ENCODE measurements around the gene LMX1A. TPM values are rescaled to one million over a fixed set of nuclear protein-coding genes. Genes with fewer than 3 reads are reported as not detected.

Gene LMX1A
- polyA plus RNA-seq (ENCODE audit: insufficient read length), result 1.3 TPM

GRCh38 chr1:165355977-165356811, at the start of gene LMX1A:
Gene LMX1A, minus strand, starts transcription at chr1:165356715. Its CDS starts 1,156 bp downstream, at chr1:165355559.
- no peak for DNase-seq (ENCODE audit: low read depth)

GRCh38 chr1:165403835-165404482, 47.4 kb upstream of the LMX1A start:
- no peak for DNase-seq (ENCODE audit: low read depth)

- no peak for DNase-seq (ENCODE audit: low read depth)
These were observed 46.1 kb upstream of the LMX1A start for GRCh38 chr1:165402517-165403111.

GRCh38 chr1:165397944-165398343, 41.4 kb upstream of the LMX1A start:
- DNase-seq (ENCODE audit: low read depth), result no peak

GRCh38 chr1:165395901-165396300, 39.4 kb upstream of the LMX1A start:
- DNase-seq (ENCODE audit: low read depth), result no peak

GRCh38 chr1:165395478-165395877, 39.0 kb upstream of the LMX1A start:
- DNase-seq (ENCODE audit: low read depth), result no peak

- DNase-seq (ENCODE audit: low read depth), result peak; percentile 82
These were observed 36.4 kb upstream of the LMX1A start for GRCh38 chr1:165392634-165393571.

- DNase-seq (ENCODE audit: low read depth), result no peak
These were observed 33.1 kb upstream of the LMX1A start for GRCh38 chr1:165389609-165390008.

GRCh38 chr1:165387961-165388360, 31.4 kb upstream of the LMX1A start:
- DNase-seq (ENCODE audit: low read depth), result no peak

- DNase-seq (ENCODE audit: low read depth), result no peak
These were observed 31.0 kb upstream of the LMX1A start for GRCh38 chr1:165387505-165387904.

GRCh38 chr1:165383599-165384405, 27.3 kb upstream of the LMX1A start:
- no peak for DNase-seq (ENCODE audit: low read depth)

GRCh38 chr1:165383067-165383466, 26.6 kb upstream of the LMX1A start:
- no peak for DNase-seq (ENCODE audit: low read depth)

- no peak for DNase-seq (ENCODE audit: low read depth)
These were observed 25.4 kb upstream of the LMX1A start for GRCh38 chr1:165381745-165382505.

- no peak for DNase-seq (ENCODE audit: low read depth)
These were observed 20.3 kb upstream of the LMX1A start for GRCh38 chr1:165376811-165377311.

GRCh38 chr1:165376041-165376810, 19.7 kb upstream of the LMX1A start:
- peak; percentile 92 for DNase-seq (ENCODE audit: low read depth)

GRCh38 chr1:165375623-165376022, 19.1 kb upstream of the LMX1A start:
- no peak for DNase-seq (ENCODE audit: low read depth)

- no peak for DNase-seq (ENCODE audit: low read depth)
These were observed 15.2 kb upstream of the LMX1A start for GRCh38 chr1:165371588-165372225.

GRCh38 chr1:165369255-165369848, 12.8 kb upstream of the LMX1A start:
- DNase-seq (ENCODE audit: low read depth), result no peak

Measured in forelimb muscle (tissue), 1 donor.